Dermis blood vessel endothelial cell (primary cell): Measurements from ENCODE around the gene ABCD1. TPM values are rescaled to one million over a fixed set of nuclear protein-coding genes. Genes with fewer than 3 reads are reported as not detected.

Source experiments
- DNase-seq: peaks from one replicate; pipeline ENCODE4 v3.0.0; 2010
- total RNA-seq: library from RNA; depleted of rRNA; stranded (reverse); fragments of >200 nt; gene quantifications from 2 replicates; pipeline ENCODE4 v1.2.3, GENCODE V29; 2014

ABCD1 gene
- total RNA-seq, 1 donor from 2014 or later, result 10.0 TPM

DNA sequence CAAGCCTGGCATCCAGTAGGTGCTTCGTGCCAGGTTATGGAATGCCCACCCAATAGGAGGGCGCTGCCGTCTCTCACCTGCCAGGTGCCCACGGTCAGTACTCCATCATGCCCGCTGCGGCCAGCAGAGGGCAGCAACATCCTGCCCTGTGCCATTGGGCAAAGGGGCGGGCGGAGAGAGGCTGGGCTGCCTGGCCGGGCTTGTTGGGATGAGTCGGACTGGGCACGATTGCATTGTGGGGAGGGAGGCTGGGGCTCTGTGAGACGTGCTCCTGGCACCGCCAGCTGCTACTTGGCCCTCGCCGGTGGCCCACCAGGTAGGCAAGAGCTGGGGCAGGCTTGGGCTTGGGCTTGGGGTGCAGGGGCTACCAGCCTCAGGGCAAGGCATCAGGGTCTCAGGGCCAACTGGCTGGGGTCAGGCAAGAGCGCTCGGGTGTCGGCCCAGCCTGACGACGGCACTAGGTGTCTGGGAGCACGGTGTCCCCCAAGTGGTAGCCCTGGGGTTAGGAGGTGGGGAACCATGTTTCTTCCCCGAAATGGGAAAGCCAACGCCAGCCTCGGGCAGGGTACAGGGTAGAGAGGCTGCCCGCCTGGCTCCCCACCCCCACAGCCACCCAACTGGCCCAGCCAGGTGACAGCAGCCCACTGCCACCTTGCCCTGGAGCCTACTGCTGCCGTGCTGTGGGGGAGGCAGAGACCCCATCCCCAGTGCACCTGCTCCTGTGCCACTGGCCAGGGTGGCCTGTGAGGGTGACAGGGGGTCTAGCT, 39.5 kb downstream of the ABCD1 start, which contains the start of gene PLXNB3:
PLXNB3 (plus strand) TSS at position 261 of the 767 bp plus-strand sequence. CDS start 1,287 bp downstream, outside the sequence.
- DNase-seq, result peak; percentile 80

- no peak for DNase-seq
These were observed 40.1 kb downstream of the ABCD1 start for GRCh38 chrX:153764786-153765137.

GRCh38 chrX:153765138-153766079, 40.8 kb downstream of the ABCD1 start:
- DNase-seq, result peak; percentile 60

DNA sequence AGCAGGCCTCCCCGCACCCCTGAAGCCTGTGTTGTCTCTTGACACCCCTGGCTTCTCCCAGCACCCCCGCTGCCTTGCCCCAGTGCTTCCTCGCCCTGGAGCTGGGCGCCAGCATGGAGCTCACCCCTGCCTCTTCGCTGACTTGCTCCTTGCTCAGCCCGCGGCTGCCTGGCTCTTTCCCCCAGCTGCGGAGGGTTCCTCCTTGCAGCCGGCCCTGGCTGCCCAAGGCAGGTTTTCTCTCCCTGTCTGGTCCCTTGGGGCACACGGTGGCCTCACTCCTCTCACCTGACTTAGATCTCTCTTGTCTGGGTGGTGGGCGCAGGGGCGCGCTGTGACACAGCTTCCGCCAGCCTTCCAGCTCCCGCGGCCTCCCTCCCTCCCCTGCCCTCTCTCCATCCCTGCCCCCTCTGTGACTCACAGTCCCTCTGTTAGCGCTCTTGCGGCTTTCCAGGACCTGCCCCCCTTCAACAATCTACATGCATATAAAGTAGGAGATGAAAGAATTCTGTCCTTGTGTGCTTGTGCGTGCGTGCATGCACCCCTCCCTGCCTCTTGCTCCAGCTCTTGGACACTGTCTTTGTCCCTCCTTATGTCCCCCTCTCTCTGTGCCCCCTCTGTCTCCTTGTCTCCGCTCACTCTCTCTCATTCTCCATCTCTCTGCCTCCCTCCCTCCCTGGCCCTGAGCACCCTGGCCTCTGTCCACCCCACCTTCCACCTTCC, 41.6 kb downstream of the ABCD1 start:
- peak; percentile 54 for DNase-seq

DNA sequence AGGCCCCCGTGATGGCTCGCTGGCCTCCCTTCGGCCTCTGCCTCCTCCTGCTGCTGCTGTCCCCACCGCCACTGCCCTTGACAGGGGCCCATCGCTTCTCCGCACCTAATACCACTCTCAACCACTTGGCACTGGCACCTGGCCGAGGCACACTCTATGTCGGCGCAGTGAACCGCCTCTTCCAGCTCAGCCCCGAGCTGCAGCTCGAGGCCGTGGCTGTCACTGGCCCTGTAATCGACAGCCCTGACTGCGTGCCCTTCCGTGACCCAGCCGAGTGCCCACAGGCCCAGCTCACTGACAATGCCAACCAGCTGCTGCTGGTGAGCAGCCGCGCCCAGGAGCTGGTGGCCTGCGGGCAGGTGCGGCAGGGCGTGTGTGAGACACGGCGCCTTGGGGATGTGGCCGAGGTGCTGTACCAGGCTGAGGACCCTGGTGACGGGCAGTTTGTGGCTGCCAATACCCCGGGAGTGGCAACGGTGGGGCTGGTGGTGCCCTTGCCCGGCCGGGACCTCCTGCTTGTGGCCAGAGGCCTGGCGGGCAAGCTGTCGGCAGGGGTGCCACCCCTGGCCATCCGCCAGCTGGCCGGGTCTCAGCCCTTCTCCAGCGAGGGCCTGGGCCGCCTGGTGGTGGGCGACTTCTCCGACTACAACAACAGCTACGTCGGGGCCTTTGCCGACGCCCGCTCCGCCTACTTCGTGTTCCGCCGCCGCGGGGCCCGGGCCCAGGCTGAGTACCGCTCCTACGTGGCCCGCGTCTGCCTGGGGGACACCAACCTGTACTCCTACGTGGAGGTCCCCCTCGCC, 42.4 kb downstream of the ABCD1 start:
- DNase-seq, result no peak

DNA sequence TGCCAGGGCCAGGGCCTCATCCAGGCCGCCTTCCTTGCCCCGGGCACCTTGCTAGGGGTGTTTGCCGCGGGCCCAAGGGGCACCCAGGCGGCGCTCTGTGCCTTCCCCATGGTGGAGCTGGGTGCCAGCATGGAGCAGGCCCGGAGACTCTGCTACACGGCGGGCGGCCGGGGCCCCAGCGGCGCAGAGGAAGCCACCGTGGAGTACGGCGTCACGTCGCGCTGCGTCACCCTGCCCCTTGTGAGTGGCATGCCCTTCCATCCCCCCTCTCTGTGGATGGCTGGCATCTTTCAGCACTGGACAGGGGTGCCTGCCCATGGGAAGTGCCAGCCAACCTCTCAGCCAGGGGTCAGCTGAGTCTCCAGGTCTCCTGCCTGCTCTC, 43.0 kb downstream of the ABCD1 start:
- no peak for DNase-seq

GRCh38 chrX:153768311-153769157, 43.9 kb downstream of the ABCD1 start:
- DNase-seq, result no peak

- DNase-seq, result no peak
These were observed 44.7 kb downstream of the ABCD1 start for GRCh38 chrX:153769158-153769864.

DNA sequence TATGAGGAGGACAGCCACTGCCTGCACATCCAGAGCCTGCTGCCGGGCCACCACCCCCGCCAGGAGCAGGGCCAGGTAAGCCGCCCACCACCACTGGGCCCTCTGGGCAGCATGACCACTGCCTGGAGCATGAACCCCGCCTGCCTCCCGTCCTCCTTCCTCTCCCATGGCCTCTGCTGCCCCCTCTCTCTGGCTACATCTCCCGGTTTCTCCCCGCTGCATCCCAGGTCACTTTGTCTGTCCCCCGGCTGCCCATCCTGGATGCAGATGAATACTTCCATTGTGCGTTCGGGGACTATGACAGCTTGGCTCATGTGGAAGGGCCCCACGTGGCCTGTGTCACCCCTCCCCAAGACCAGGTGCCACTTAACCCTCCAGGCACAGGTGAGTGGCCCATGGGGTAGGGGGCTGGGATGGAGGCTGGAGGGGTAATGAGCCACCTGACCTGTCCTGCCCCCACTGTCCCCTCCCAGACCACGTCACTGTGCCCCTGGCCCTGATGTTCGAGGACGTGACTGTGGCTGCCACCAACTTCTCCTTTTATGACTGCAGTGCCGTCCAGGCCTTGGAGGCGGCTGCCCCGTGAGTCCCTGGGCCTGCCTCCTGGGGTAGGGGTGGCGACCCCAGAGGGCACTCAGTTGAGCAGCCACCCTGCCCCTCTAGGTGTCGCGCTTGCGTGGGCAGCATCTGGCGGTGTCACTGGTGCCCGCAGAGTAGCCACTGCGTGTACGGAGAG, 45.4 kb downstream of the ABCD1 start:
- DNase-seq, result no peak

- DNase-seq, result no peak
These were observed 46.2 kb downstream of the ABCD1 start for GRCh38 chrX:153770601-153771414.

GRCh38 chrX:153771415-153772315, 47.0 kb downstream of the ABCD1 start:
- DNase-seq, result no peak

DNA sequence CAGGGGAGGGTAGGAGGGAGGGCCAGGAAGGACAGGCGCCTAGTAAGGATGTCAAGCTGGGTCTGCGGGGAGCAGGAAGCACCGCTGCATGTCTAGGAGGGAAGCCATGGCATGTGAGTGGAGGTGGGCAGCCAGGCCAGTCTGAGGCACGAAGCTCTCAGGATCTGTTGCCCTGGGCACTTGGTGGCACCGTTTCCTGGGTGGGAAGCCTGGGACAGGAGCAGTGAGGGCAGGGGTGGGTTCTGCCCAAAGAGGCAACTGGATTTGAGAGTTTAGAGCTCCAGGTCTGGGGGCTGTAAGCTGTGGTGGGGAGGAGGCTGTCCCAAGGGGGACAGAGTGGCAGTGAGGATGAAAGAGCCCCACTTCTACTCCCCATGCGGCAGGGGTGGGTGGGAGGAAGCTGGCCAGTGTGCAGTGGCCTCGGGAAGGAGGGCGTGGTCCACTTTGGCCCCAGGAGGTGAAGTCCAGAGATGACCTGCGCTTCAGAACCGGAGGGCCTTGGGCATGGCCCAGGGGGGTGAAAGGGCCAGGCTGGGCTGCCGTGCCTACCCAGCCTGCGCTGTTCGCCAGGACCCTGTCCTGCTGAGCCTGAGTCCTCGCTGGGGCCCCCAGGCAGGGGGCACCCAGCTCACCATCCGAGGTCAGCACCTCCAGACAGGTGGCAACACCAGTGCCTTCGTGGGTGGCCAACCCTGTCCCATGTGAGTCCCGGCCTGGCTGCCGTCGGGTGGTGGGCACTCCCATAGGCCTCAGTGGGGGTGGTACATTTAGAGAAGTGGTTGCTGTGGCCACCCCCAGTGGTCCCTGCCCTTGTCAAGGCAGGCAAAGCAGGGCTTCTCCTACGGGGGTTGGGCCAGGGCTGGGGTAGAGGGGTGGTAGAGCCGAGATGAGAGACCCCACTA, 47.9 kb downstream of the ABCD1 start:
- DNase-seq, result no peak

- no peak for DNase-seq
These were observed 48.6 kb downstream of the ABCD1 start for GRCh38 chrX:153773218-153773611.

GRCh38 chrX:153773741-153774575, 49.3 kb downstream of the ABCD1 start:
- no peak for DNase-seq

- DNase-seq, result no peak
These were observed 50.1 kb downstream of the ABCD1 start for GRCh38 chrX:153774576-153775292.
